Measurements from ENCODE around the gene KCNQ1OT1.

Gene KCNQ1OT1

DNA sequence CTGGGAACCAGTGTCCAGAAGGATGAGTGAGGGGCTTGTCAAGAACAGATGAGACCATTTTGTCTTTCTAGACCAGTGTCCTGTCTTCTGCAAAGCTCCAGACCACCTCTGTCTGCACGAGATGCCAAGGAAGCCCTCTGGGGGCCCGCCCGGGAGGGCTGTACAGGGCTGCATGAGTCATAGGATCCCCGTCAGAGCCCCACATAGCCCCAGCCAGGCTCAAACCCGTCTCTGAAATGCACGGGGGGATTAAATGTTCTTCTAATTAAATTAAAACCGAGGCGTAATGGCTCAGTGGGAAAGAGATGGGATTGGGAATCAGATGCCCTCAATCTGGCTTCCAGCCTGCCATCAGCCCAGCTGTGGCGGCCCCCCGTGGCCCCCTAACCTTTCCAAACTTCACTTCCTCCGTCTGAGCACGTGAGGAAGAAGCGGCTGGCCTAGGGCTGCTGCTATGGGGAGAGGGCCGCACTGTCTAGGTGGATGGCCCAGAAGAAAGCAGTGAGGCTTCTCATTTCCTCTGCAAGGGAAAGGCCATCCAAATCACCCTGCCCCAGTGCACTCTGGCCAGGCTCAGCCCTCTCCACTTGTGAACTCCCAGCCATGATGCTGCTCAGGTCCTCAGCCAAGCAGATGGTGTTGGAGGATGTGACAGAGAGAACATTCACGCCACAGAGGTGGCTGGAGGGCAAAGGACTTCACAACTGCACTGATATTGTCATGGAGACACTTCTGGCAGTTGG is 32.8 kb downstream of the KCNQ1OT1 start:
- no peak for DNase-seq (ENCODE audit: low spot score)

GRCh38 chr11:2666401-2666741 is 33.4 kb downstream of the KCNQ1OT1 start:
- no peak for DNase-seq (ENCODE audit: low spot score)

- DNase-seq (ENCODE audit: low spot score) = no peak
Measured at GRCh38 chr11:2665526-2666400, 34.0 kb downstream of the KCNQ1OT1 start.

DNA sequence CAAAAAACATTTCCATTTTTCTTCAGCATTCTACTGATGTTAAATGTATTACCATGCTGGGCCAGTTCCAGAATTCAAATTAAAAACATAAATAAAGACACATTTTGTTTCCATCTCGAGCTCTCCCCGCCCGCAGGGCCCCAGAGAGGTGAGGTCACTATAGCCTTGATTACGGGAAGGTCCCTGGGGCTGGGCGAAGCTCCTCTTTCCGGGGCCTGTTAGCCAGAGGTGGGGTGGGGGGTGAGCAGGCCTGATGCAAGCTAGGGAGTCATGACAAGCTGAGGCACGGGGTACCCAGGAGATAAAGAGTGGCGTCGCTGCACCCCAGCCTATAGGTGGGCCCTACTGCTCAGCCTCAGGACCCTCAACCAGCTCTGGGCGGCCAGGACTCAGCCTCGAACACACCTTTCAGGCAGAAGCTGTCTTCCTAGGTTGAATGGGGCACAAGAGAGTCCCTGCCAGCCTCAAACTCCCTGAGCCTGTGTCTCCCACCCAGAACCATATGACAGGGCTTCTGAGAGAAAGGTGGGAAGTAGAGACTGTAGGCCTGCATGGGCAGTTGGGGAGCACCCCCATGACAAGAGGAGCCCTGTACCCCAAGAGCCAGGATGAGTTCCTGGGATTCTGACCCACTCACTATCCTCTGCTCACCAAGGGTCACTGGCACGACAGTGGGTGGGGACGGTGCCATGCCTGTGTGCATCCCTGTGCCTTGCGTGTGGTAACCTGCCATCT is 34.8 kb downstream of the KCNQ1OT1 start:
- no peak for DNase-seq (ENCODE audit: low spot score)

- no peak for DNase-seq (ENCODE audit: low spot score)
Measured at GRCh38 chr11:2664376-2664775, 35.4 kb downstream of the KCNQ1OT1 start.

DNA sequence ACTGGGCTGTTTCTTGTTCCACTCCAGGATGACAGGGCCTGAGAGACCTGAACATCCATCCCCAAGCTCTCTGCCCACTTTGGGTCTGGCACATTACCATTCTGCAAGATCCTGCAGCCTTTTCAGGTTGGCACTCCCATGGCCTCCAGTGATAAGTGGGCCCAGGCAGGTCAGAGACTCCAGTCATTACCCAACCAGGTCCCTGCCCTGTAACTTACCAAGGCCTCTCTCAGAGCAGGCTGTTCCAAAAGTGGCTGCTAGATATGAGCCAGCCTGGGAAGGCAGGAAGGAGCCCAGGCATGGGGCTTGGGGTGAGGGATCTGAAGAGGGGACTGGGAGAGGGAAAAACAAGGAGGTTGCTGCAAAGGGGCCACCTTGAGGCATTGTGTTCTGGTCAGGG is 35.9 kb downstream of the KCNQ1OT1 start:
- DNase-seq (ENCODE audit: low spot score) = no peak

- DNase-seq (ENCODE audit: low spot score) = no peak
Measured at GRCh38 chr11:2663506-2663905, 36.3 kb downstream of the KCNQ1OT1 start.

DNA sequence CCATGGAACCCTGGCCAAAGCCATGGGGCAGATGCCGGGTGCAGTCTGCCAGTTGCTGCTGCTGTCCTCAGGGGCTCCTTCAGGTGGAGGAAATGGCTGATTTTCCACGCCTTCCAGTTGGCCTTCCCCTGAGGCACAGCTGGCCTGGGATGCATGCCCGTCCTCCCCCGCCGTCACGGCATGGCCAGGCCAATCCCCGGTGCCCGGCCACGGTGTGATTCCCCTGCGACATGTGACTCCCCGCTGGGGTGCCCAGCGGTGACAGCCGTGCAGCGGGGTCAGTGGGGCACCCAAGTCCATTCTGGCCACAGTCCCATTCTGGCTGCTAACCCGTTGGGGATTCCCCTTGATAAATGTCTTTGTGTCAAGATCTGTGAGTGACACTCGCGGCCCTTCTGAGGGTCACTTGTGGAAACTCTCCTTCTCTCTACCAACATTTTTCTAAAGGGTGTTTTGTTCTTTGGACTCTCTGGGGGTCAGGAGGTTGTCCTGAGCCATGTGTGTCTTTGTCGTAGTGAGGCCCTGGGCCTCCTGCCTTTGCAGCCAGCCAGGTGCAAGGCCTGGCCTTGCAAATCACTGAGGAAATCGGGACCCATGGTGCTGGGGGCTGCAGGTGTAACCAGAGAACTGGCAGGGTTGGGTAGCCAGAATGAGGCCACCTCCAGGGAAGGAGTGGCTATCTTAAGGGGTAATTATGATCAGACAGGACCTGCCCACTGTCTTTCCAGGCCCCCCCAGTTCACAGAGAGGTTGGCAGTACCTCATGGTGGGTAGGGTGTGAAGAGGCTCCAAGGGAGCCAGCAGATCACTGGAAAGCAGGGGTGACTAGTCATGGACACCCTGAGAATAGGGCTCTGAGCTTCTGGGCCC is 37.1 kb downstream of the KCNQ1OT1 start:
- DNase-seq (ENCODE audit: low spot score) = no peak

GRCh38 chr11:2662024-2662312 is 37.8 kb downstream of the KCNQ1OT1 start:
- DNase-seq (ENCODE audit: low spot score) = no peak

GRCh38 chr11:2661173-2662023 is 38.4 kb downstream of the KCNQ1OT1 start:
- no peak for DNase-seq (ENCODE audit: low spot score)

- no peak for DNase-seq (ENCODE audit: low spot score)
Measured at GRCh38 chr11:2660357-2660939, 39.3 kb downstream of the KCNQ1OT1 start.

DNA sequence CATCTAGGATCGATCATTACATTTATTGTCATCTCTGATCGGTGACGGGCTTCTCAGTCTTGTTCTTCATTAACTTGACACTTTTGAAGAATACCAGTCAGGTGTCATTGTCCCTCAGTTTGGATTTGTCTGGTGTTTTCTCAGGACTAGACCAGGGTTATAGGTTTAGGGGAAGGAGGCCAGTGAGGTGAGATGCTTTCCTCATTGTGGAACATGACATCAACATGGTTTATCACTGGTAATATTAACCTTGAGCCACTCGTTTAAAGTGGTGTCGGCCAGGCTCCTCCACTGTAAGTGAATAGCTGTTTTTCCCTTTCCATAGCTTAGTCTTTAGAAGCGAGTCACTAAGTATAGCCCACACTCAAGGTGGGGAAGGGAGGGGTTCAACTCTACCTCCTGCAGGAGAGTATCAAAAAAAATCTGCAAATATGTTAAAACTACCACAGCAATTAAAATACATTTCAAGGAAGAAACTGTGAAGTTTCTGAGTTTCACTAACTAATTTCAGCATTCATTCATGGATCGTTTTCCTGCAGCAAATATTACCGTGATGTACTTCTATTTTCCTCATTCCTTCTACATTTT is 42.0 kb downstream of the KCNQ1OT1 start:
- DNase-seq (ENCODE audit: low spot score) = no peak

- DNase-seq (ENCODE audit: low spot score) = no peak
Measured at GRCh38 chr11:2656859-2657258, 42.9 kb downstream of the KCNQ1OT1 start.

DNA sequence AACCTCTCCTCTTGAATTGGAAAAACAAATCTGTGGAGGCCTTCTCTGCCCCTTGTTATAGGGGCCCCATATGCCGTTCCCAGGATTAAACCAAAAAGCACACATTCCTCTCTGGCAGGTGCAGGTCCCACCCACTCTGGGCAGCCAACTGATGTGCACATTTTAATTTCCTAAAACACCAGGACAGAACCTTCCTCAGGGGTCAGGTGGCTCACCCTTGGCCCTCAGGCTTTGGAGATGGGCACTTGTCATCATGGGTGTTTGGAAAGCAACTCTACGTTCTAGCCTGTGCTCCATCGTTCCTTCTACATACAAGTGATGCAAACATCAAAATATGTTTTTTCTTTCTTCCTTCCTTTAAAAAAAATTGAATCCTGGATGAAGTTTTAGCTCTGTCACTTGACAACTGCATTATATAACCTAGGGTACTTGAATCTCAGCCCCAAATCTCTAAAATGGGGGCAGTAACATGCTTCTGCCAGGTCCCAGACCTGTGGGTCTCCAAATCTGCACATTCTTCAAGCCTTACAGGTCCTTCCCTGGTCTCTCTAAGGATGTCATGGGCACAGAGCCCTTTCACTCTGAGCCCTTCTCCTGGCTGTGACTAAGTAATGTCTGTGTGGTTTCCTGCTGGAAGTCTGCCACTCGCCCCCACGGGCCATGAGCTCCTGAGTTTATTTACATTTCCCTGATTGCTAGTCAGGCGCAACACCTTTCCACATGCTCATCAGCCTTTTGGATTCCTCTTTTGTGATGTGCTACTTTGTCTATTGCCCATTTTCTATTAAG is 43.8 kb downstream of the KCNQ1OT1 start:
- DNase-seq (ENCODE audit: low spot score) = no peak

DNA sequence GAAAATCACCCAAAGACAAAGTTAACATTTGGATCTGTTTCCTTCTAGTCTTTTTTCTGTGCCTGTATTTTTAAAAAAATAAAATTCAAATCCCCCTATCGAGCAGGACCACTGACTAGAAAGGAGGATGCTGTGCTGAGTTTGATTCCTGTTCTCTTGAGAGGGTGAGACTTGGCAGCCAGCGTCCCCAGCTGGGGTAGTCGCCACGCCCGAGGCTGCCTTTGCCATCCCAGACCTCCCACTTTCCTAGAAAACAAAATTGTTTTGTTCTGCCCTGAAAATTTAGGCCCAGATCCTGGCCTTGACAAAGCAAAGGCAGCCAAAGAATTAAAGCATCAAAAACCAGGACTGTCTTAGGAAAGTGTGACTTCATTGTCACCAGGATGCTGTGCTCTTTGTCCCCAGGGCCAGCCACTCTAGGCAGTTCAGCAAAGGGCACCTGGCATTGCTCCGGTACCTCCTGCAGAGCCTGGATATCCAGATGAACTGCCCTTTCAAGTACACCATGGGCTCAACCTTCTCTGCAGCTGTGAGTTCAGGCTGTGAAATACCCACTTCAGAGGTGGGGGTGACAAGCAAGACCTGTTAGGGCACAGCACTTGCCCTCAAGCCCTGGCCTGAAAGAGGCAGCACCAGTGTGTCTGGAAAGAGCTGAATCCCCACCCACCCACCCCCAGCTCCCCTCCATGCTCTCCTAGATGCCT is 44.6 kb downstream of the KCNQ1OT1 start:
- no peak for DNase-seq (ENCODE audit: low spot score)

DNA sequence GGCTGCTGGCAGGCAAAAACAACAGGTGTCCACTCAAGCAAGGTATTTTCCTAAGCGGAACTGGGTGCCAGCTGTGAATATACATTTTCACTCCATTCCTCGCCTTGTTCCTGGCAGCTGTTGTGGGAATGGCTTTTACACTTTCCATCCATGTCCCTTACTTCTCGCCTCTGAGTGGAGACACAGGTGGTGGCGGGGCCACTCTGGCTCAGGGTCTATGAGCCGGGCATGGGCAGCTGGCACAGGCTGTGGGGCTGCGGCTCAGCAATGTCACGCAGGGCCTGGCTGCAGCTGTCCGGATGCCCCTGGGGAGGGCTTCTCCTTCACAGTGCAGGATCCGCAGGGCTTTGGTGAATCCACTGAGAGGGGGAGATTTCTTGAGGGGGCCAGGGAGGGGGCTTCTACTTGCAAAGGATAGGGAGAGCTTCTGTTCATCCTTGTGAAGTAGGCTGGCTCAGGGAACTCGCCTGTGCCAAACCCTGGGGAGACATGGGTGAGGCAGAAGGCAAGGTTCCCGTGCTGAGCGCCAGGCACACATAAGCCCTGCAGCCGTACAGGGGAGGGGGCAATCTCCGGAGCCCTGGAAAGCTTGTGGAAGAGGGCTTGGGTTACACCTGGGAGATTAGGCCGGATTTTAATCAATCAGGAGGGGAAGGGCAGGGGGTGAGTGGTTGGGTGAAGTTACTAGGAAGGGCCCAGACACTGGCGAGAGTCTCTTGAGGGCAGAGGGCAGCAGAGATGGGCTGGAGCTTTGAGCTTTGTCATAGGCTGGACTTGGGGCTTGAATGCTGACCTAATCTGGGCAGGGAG is 45.7 kb downstream of the KCNQ1OT1 start:
- no peak for DNase-seq (ENCODE audit: low spot score)

- no peak for DNase-seq (ENCODE audit: low spot score)
Measured at GRCh38 chr11:2653198-2653551, 46.6 kb downstream of the KCNQ1OT1 start.
